ENCODE results near the gene ALDH5A1.

- TF ChIP-seq SP1 (IDR thresholded peaks at IDR 0.05) (no peak), SP1 (CRISPR knock-in tag; IDR thresholded peaks at IDR 0.05) (no peak), ZNF746 (CRISPR knock-in tag; IDR thresholded peaks at IDR 0.05) (no peak), HOXA7 (CRISPR knock-in tag; IDR thresholded peaks at IDR 0.05) (no peak), ZNF331 (CRISPR knock-in tag; IDR thresholded peaks at IDR 0.05) (no peak), SIN3A (IDR thresholded peaks at IDR 0.05; ENCODE audit: borderline replicate concordance, low read depth, low read length) (no peak), ARID4A (CRISPR knock-in tag; IDR thresholded peaks at IDR 0.05; ENCODE audit: borderline replicate concordance) (no peak), TP53 (CRISPR knock-in tag; conservative IDR thresholded peaks at IDR 0.05) (no peak), ZFYVE20 (CRISPR knock-in tag; IDR thresholded peaks at IDR 0.05; ENCODE audit: borderline replicate concordance, low read depth) (no peak), CTCF (CRISPR knock-in tag; IDR thresholded peaks at IDR 0.05) (no peak)
Measured at GRCh38 chr6:24551139-24551538, 56.4 kb downstream of the ALDH5A1 start.

All from HepG2 (cell line).